NCI-H2107 treated with DMSO at 0.1 percent for 48 hours (cell line): ENCODE measurements around the gene POU1F1.
"Not testable (repeated sequence)": the region's sequence is repeated elsewhere in the genome, so short reads cannot be mapped to it uniquely, and the experiment has no call there.

Experiments
- DNase-seq: peaks from one replicate; lab custom pipeline; 2025; ENCODE audit not compliant: unreplicated experiment; lab: John Stamatoyannopoulos, UW

The POU1F1 gene

GRCh38 chr3:87276484-87276883, at the start of gene POU1F1:
TSS of gene POU1F1 (minus strand) at chr3:87276584. CDS start at chr3:87276462, 122 bp downstream.
- no peak for DNase-seq

GRCh38 chr3:87324609-87325008, 48.2 kb upstream of the POU1F1 start:
- DNase-seq: no peak

DNA sequence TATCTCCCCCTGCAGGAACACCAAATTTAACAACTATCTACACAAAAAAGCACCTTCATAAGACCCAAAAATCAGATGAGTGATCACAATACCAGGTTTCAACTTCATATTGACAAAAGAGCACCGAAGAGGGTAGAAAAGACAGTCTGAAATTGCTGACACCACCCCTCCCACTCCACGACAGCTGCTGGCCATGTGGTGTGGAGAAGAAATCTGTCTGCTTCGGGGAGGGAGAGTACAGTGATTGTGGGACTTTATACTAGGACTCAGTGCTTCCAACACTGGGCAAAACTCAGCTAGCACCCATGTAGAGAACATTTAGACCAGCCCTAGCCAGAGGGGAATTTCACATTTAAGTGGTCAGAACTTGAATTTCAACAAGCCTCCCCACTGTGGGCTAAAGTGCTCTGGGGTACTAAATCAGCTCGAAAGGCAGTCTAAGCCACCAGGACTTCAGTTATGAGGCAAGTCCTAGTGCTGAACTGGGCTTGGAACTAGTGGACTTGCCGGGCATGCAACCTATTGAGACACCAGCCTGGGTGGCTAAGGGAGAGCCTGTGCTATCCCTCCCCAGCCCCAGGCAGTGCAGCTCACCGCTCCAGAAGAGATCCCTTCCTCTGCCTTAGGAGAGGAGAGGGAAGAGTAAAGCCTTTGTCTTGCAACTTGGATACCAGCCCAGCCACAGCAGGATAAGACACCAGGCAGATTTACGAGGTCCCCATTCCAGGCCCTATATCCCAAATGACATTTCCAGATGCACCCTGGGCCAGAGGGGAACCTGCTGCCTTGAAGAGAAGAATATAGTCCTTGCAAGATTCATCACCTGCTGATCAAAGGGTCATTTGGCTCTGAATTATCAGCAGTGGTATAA, 44.6 kb upstream of the POU1F1 start:
- DNase-seq: no peak

GRCh38 chr3:87318617-87319021, 42.2 kb upstream of the POU1F1 start:
- no peak for DNase-seq

GRCh38 chr3:87317779-87318178, 41.4 kb upstream of the POU1F1 start:
- no peak for DNase-seq

GRCh38 chr3:87313641-87314040, 37.3 kb upstream of the POU1F1 start:
- DNase-seq: no peak

DNA sequence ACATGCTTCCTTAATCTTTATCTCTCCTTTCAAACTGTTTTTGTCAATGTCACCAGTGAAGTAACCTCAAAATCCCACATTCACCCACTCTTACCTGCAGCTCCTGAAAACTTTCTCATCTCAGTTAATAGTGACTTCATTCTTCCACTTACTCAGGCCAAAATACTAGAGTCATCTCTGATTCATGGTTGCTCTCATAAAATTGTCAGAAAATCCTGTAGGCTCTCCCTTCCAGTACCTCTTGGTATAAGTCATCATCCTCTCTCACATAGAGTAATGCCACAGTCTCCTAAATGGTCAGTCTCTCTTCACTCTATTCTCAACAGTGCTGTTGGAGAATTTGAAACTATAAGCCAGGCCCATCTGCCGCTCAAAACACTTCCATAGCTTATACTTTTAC, 34.9 kb upstream of the POU1F1 start:
- no peak for DNase-seq

DNA sequence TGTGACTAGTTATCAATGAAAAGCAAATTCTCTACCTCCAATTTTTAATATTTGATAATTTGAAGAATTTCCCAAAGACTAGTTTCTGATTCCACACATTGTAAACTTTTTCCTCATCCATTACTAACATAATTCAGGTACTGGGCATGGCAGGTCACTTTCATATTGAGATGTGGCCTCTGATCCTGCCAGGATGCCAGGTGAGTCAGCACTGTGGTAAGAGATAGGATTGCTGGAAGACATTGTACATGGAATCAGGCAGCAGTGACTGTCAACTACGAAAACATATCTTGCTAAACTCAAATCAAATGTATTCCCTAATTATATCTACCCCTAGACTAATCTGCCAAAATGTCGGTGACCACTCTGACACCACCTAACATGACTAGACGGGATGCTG, 33.2 kb upstream of the POU1F1 start:
- no peak for DNase-seq

GRCh38 chr3:87307805-87308204, 31.4 kb upstream of the POU1F1 start:
- DNase-seq: no peak

GRCh38 chr3:87305517-87305916, 29.1 kb upstream of the POU1F1 start:
- DNase-seq: no peak

DNA sequence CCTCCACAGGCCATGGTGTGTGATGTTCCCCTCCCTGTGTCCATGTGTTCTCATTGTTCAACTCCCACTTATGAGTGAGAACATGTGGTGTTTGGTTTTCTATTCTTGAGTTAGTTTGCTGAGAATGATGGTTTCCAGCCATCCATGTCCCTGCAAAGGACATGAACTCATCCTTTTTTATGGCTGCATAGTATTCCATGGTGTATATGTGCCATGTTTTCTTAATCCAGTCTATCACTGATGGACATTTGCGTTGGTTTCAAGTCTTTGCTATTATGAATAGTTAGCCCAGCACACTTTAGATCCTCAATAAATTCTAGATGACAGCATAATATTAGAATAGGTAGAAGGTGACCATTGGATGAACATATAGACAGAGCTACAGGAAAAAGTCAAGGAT, 28.6 kb upstream of the POU1F1 start:
- DNase-seq: not testable (repeated sequence)

GRCh38 chr3:87298111-87298718, 21.8 kb upstream of the POU1F1 start:
- peak; percentile 77 for DNase-seq

DNA sequence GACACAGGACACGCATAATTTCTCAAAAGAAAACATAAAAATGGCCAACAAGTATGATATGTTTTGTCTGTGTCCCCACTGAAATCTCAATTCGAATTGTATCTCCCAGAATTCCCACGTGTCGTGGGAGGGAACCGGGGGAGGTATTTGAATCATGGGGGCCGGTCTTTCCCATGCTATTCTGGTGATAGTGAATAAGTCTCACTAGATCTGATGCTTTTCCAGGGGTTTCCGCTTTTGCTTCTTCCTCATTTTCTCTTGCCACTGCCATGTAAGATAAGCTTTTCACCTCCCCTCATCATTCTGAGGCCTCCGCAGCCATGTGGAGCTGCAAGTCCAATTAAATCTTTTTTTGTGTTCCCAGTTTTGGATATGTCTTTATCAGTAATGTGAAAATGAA, 12.1 kb upstream of the POU1F1 start:
- DNase-seq: no peak

DNA sequence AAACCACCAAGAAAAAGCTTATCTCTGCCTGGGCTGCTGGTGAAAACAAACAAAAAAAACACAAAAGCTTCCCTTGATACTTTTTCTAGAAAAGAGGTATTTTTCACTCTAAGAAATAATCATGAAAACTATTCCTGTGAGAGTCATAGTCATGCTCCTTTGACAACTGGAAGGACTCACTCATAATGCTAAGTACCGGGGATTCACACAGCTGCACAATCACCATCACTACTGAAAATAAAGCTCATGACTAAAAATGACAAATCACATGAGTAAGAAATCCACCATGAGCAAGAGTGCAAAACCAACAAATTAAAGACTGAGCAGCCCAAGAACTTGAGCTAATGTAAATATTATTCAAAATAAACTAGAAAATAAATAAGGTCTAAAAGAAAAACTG, 10.6 kb upstream of the POU1F1 start:
- DNase-seq: no peak

GRCh38 chr3:87272718-87273341, 3.6 kb downstream of the POU1F1 start:
- DNase-seq: no peak

DNA sequence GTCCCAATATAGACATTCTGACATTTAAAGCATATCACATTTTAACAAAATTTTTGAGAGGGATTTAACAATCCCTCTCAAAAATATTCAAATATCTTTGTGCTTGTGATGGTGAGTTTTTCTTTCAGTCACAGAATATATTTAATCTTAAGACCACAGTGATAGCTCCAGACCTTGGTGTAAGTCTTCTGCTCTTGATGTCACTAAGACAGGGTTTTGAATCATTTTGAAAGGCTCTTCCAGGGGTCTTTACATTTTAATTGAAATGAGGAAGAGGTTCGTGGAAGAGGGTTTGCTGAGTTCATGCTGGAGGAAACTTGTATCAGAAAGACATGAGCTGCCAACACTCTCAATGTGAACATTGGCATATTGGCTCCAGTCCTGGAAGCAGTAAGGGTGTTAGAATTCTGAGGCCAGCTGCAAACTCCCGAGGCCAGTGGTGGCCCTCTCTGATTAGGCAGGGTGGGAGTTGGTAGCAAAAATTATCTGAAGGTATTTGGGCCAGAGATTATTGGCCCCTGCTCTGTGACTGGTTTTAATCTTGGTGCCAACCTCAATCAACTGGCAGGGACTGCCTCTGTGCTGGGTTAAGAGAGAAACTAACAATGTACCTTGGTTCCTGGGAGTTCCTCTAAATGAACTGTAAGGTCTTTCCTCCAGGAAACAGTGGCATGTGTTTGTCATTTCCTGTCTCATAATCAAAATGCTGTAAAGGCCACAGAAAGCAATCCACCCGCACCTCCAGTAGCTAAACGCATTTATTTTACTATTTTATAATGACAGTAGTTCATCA, 5.3 kb downstream of the POU1F1 start:
- no peak for DNase-seq

- no peak for DNase-seq
These were observed 6.7 kb downstream of the POU1F1 start for GRCh38 chr3:87269723-87270122.

DNA sequence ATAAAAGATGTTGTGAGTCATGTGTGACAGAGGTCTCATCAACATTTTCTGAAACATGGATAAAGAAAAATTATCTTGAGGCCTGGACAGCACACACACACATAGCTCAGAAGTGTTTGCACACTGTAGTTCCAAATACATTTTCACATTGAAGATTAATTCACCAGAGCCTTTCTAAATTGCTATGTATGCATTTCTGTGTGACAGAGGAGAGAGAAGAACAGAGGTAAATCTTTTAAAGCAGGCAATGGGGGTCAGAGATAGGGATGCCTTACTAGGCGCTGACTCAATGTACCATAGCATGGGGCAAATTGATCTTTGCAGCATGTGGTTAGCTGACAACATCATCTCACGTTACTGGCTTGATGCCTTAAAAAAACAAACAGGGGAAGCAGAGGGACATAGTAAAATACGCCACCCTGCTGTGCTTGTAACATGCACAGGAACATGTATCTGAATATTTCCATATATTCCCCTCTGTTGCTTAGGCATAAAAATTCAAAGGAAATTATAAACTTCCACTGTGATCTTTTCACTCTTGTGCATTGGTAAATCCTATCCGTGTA, 7.7 kb downstream of the POU1F1 start:
- peak; percentile 87 for DNase-seq

GRCh38 chr3:87267953-87268645, 8.3 kb downstream of the POU1F1 start:
- DNase-seq: no peak

DNA sequence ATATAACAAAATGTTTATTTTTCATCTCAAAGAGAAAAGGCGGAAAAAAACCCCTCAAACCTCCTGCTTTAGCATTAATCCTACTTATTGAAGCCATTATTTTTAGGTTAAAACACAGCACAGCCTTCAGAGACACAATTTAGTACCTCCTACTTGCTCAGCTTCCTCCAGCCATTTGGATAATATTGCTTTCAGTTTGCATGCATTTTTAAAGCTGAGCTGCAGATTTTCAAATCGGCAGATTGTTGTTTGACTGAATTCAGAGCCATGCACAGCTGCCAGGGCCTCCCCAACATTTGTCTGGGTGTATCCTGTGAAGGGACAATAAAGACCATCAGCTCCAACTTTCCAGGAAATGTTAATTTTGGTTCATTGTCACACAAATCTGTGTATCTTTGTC, 14.5 kb downstream of the POU1F1 start:
- no peak for DNase-seq
